Thoracic aorta (tissue), 2 donors: ENCODE results near the gene TTLL6. TPM values are rescaled to one million over a fixed set of nuclear protein-coding genes. Genes with fewer than 3 reads are reported as not detected.

ENCODE experiments used
- ATAC-seq: fragments of 150-250 bp; one replicate; pipeline ENCODE4 v1.8.0; 2017; ENCODE audit warnings: low read depth; ENCODE audit not compliant: insufficient number of reproducible peaks, low FRiP score
- DNase-seq: peaks from one replicate; pipeline ENCODE4 v3.0.0-alpha.2; 2020; ENCODE audit warnings: low spot score
- H3K27ac ChIP-seq, 2 donors: fragments of 200-600 bp; sonication (generic); 1 replicate in 1 of 2; 2 replicates in 1 of 2; pipeline ENCODE4 v1.5.1; 2016; ENCODE audit warnings: mild to moderate bottlenecking in 2 of 2, moderate library complexity in 2 of 2
- H3K27me3 ChIP-seq: fragments of 200-600 bp; sonication (generic); replicated peaks from 2 replicates; pipeline ENCODE4 v1.6.0; 2016; ENCODE audit warnings: mild to moderate bottlenecking; ENCODE audit not compliant: insufficient read depth
- H3K36me3 ChIP-seq: fragments of 200-600 bp; sonication (generic); one replicate; pipeline ENCODE4 v1.5.1; 2016
- H3K4me1 ChIP-seq, 2 donors: fragments of 200-600 bp; sonication (generic); 1 replicate in 1 of 2; 2 replicates in 1 of 2; pipeline versions ENCODE4 v1.5.1 to v1.6.0; 2016; ENCODE audit warnings: low read depth in 2 of 2, mild to moderate bottlenecking in 1 of 2; ENCODE audit not compliant: control insufficient read depth in 1 of 2
- H3K4me3 ChIP-seq: fragments of 200-600 bp; sonication (generic); 2 replicates; pipeline ENCODE4 v1.5.1; 2016; ENCODE audit warnings: mild to moderate bottlenecking
- H3K9me3 ChIP-seq: fragments of 200-600 bp; sonication (generic); 2 replicates; pipeline ENCODE4 v1.5.1; 2016
- CTCF ChIP-seq: fragments of 200-600 bp; sonication (generic); IDR thresholded peaks from one replicate; pipeline ENCODE4 v1.5.1; 2019; ENCODE audit warnings: antibody characterized with exemption
- total RNA-seq, 2 donors: library from RNA; depleted of rRNA; stranded (reverse); fragments of >200 nt; gene quantifications; one replicate each; pipeline versions ENCODE4 v1.1.0 to v1.2.3, GENCODE V29; 2016

TTLL6 gene
- total RNA-seq, 2 donors from 2014 or later: not detected

GRCh38 chr17:48748718-48749566, 68.1 kb downstream of the TTLL6 start:
- no peak for DNase-seq
- peaks cover 49% of the 10 kb centered on the region for H3K27me3 ChIP-seq
- no peak for TF ChIP-seq CTCF

GRCh38 chr17:48747445-48748363, 69.3 kb downstream of the TTLL6 start:
- H3K4me1 ChIP-seq: no peaks in the 10 kb centered on the region
- DNase-seq (no peak), ATAC-seq (no peak)
- no peak for TF ChIP-seq CTCF
- H3K36me3 ChIP-seq: no peaks in the 10 kb centered on the region
- peaks cover 39% of the 10 kb centered on the region for H3K27me3 ChIP-seq
- H3K9me3 ChIP-seq: no peaks in the 10 kb centered on the region
- H3K4me3 ChIP-seq: no peak overlapping the region
- H3K27ac ChIP-seq: no peak overlapping the region

More at GRCh38 chr17:48748718-48749566, 68.1 kb downstream of the TTLL6 start:
- no peaks in the 10 kb centered on the region for H3K36me3 ChIP-seq
- H3K4me1 ChIP-seq: peaks cover 0 to 7% of the 10 kb centered on the region in 2 donors
- H3K27ac ChIP-seq: no peak overlapping the region
- ATAC-seq: no peak
- H3K9me3 ChIP-seq: no peaks in the 10 kb centered on the region
- no peak overlapping the region for H3K4me3 ChIP-seq

GRCh38 chr17:48746916-48747444, 70.0 kb downstream of the TTLL6 start:
- DNase-seq (no peak), ATAC-seq (no peak)
- Histone ChIP-seq H3K4me3 (no peak overlapping the region), H3K27me3 (peaks cover 39% of the 10 kb centered on the region), H3K4me1 (no peaks in the 10 kb centered on the region), H3K27ac (no peak overlapping the region), H3K9me3 (no peaks in the 10 kb centered on the region), H3K36me3 (no peaks in the 10 kb centered on the region)
- TF ChIP-seq CTCF: no peak

- no peak for TF ChIP-seq CTCF
- Histone ChIP-seq H3K4me3 (no peak overlapping the region), H3K27me3 (peaks cover 33% of the 10 kb centered on the region), H3K27ac (no peak overlapping the region), H3K4me1 (no peaks in the 10 kb centered on the region), H3K36me3 (no peaks in the 10 kb centered on the region), H3K9me3 (no peaks in the 10 kb centered on the region)
- no peak for ATAC-seq
- no peak for DNase-seq
Observed at GRCh38 chr17:48745381-48746275, 71.4 kb downstream of the TTLL6 start.
